Transverse colon (tissue), 3 donors: ENCODE results near the gene DIO3.

Experiments
- EP300 ChIP-seq: sonication (generic); formaldehyde crosslinking; IDR thresholded peaks from one replicate; pipeline ENCODE4 v1.6.1; 2017; ENCODE audit warnings: antibody characterized with exemption, low read depth
- TF ChIP-seq, protein P1 (sequence below), 5 experiments: fragments of 200-600 bp in 3 of 5; fragments of 450-650 bp in 2 of 5; sonication (generic) in 3 of 5; IDR thresholded peaks; 1 replicate in 2 of 5; 2 replicates in 3 of 5; pipeline ENCODE4 v1.5.1; 2016 to 2017; ENCODE audit warnings: antibody characterized with exemption in 5 of 5, inconsistent platforms in 3 of 5, mild to moderate bottlenecking in 2 of 5, moderate library complexity in 1 of 5

DNA sequence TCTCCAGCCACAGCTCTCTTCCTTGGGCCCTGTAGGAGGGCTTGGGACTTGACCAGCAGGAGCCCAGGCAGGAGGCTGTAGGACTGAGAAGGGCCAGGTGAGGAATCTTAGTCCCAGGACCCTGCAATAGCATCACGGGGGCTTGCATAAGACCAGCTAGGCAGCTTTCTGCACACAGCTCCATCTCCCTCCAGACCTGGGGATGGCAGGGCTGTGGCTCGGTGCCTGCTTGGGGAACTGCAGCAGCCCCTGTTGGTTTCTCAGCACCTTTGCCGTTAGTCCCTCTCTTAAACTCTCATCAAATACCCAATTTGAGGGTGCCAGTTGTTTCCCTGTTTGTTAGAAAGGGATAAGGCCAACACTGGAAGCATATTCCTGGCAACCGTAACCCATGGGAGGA lies 14.3 kb downstream of the DIO3 start:
- TF ChIP-seq, protein P1, sequence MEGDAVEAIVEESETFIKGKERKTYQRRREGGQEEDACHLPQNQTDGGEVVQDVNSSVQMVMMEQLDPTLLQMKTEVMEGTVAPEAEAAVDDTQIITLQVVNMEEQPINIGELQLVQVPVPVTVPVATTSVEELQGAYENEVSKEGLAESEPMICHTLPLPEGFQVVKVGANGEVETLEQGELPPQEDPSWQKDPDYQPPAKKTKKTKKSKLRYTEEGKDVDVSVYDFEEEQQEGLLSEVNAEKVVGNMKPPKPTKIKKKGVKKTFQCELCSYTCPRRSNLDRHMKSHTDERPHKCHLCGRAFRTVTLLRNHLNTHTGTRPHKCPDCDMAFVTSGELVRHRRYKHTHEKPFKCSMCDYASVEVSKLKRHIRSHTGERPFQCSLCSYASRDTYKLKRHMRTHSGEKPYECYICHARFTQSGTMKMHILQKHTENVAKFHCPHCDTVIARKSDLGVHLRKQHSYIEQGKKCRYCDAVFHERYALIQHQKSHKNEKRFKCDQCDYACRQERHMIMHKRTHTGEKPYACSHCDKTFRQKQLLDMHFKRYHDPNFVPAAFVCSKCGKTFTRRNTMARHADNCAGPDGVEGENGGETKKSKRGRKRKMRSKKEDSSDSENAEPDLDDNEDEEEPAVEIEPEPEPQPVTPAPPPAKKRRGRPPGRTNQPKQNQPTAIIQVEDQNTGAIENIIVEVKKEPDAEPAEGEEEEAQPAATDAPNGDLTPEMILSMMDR (IDR thresholded peaks at IDR 0.05): no peak
- no peak for TF ChIP-seq EP300
